AG04450 (cell line): ENCODE data around the gene BANP. TPM values are rescaled to one million over a fixed set of nuclear protein-coding genes. Genes with fewer than 3 reads are reported as not detected.

Experiments used
- CTCF ChIA-PET: fragments of 300-600, 350-600 bp; formaldehyde crosslinking; extraction: SDS; loops from one replicate; lab custom pipeline; 2022; ENCODE audit warnings: antibody characterized with exemption, inconsistent platforms; lab: Charles Lee
- POLR2A ChIA-PET: fragments of 350-600 bp; formaldehyde crosslinking; extraction: SDS; loops from one replicate; lab custom pipeline; 2021; ENCODE audit warnings: antibody characterized with exemption, inconsistent platforms; lab: Yijun Ruan, JAX
- DNase-seq: peaks from one replicate; pipeline ENCODE4 v3.0.0-alpha.2; 2011; ENCODE audit warnings: low read depth, low spot score
- H3K27ac ChIP-seq: one replicate; pipeline ENCODE4 v1.5.1; 2012; ENCODE audit warnings: low read depth, low read length, control low read depth
- H3K27me3 ChIP-seq: one replicate; pipeline ENCODE4 v1.6.0; 2012; ENCODE audit warnings: low read length; ENCODE audit not compliant: control insufficient read depth, insufficient read depth
- H3K4me3 ChIP-seq: 2 replicates; pipeline ENCODE4 v1.5.1; 2011; ENCODE audit warnings: mild to moderate bottlenecking, low read depth, low read length, control low read depth
- H3K9me3 ChIP-seq: 2 replicates; pipeline ENCODE4 v1.5.1; 2012; ENCODE audit warnings: low read length; ENCODE audit not compliant: control insufficient read depth, insufficient read depth
- CTCF ChIP-seq: IDR thresholded peaks from 2 replicates; pipeline ENCODE4 v1.5.1; 2011; ENCODE audit warnings: low read depth, low read length, control low read depth, inconsistent platforms
- polyA plus RNA-seq: library from polyadenylated mRNA; depleted of rRNA; stranded (reverse); fragments of >200 nt; gene quantifications from 2 replicates; pipeline ENCODE4 v1.2.3, GENCODE V29; 2011

The BANP gene
- polyA plus RNA-seq, 1 experiment, result 18.6 TPM

DNA sequence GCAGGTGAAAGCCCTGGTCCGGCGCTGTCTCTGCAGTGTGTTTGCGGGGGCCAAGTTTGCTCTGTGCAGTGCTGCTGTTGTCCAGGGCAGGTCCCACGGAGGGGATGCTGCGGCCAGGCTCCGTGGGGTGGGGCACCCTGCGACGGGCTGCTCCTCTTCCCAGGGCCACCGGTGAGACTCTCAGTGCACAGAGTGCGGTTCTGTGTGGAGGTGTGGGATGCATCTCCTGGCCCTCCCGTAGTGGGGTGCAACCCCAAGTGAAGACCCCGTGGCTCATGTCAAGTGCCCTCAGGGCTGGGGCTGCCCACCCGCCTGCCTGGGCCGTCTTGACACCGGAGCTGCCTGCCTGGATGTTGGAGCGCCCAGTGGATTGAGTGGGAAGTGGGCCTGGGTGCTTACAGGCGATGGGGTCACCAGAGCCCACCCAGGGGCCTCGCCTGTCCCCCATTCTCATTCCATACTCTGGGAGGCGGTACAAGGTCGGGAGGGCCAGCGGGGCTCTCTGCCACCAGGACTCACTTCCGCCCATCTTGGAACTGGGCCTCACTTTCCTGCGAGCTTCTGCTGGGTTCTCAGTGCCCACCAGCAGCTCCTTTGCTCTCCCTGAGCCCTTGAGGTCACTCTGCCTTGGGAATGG lies 119.9 kb downstream of the BANP start:
- Histone ChIP-seq H3K27me3 (no peaks in the 10 kb centered on the region), H3K9me3 (no peaks in the 10 kb centered on the region; the same call in 1 of the 2 replicates), H3K27ac (no peak overlapping the region), H3K4me3 (no peak overlapping the region)
- POLR2A ChIA-PET, result no interaction called here
- CTCF ChIA-PET, result no interaction called here
- no peak for DNase-seq
- no peak for TF ChIP-seq CTCF

DNA sequence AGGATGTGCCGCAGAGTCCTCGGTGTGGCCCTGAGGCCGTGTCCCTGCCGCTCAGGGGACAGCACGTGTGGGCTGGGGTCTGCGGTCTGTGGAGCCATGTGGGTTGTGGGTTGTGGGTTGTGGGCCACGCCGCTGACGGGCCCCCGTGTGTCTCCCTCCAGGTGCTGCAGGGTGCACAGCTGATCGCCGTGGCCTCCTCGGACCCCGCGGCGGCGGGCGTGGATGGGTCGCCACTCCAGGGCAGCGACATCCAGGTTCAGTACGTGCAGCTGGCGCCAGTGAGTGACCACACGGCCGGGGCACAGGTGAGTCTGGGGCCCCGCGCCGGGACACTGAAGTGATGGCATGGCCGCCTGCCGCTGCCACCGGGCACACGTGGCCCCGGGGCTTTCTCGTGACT lies 120.7 kb downstream of the BANP start:
- Histone ChIP-seq H3K9me3 (no peaks in the 10 kb centered on the region; the same call in 1 of the 2 replicates), H3K4me3 (no peak overlapping the region), H3K27me3 (no peaks in the 10 kb centered on the region), H3K27ac (no peak overlapping the region)
- POLR2A ChIA-PET, result no interaction called here
- no peak for TF ChIP-seq CTCF
- CTCF ChIA-PET, result no interaction called here
- DNase-seq, result no peak

- Histone ChIP-seq H3K27ac (no peak overlapping the region), H3K4me3 (no peak overlapping the region), H3K9me3 (no peaks in the 10 kb centered on the region; the same call in 1 of the 2 replicates), H3K27me3 (no peaks in the 10 kb centered on the region)
- ChIA-PET CTCF (no interaction called here), POLR2A (no interaction called here)
- TF ChIP-seq CTCF, result no peak
- no peak for DNase-seq
Measured at GRCh38 chr16:88072571-88073001, 121.4 kb downstream of the BANP start.

GRCh38 chr16:88073201-88073721 lies 122.0 kb downstream of the BANP start:
- POLR2A ChIA-PET, result no interaction called here
- DNase-seq, result no peak
- H3K4me3 ChIP-seq, result no peak overlapping the region
- no peak for TF ChIP-seq CTCF
- CTCF ChIA-PET, result no interaction called here
- no peaks in the 10 kb centered on the region; the same call in 1 of the 2 replicates for H3K9me3 ChIP-seq
- H3K27ac ChIP-seq, result no peak overlapping the region
- H3K27me3 ChIP-seq, result no peaks in the 10 kb centered on the region

DNA sequence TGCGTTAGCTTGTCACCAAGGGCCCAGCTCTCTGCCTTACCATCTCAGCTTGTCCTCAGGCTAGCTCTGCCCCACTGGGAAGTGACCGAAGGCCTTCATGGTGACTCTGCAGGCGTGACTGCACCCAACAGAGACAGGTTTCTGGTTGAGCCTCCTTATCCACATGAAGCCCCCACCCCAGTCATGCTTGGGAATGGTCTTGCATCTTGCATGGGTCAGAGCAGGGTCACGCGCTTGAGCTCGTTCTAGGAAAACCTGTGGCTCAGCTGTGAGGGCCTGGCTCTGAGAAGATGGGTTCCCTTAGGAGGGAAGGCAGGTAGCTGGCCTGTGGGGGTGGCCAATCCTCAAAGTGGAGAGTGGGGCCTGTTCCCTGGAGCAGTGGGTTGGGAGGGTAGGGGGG lies 122.8 kb downstream of the BANP start:
- H3K4me3 ChIP-seq, result no peak overlapping the region
- no peaks in the 10 kb centered on the region; the same call in 1 of the 2 replicates for H3K9me3 ChIP-seq
- CTCF ChIA-PET, result no interaction called here
- no peaks in the 10 kb centered on the region for H3K27me3 ChIP-seq
- H3K27ac ChIP-seq, result no peak overlapping the region
- POLR2A ChIA-PET, result no interaction called here
- no peak for TF ChIP-seq CTCF
- no peak for DNase-seq
